DND-41 (cell line): ENCODE measurements around the gene MMP11.

Source experiments
- ATAC-seq: fragments of 200-7000 bp; cut with Tn5 transposase; 3 replicates; pipeline ENCODE4 v1.9.1; 2021; ENCODE audit warnings: low read depth; ENCODE audit not compliant: insufficient read depth
- DNase-seq: peaks from one replicate; pipeline ENCODE4 v3.0.0-alpha.2; 2020
- H2AFZ ChIP-seq: 2 replicates; pipeline ENCODE4 v1.6.0; 2012; ENCODE audit warnings: low read depth, low read length
- H3K27ac ChIP-seq: 2 replicates; pipeline ENCODE4 v1.5.1; 2012; ENCODE audit warnings: low read length, inconsistent platforms
- H3K27me3 ChIP-seq: fragments of 200-600 bp; sonication (generic); 2 replicates; pipeline ENCODE4 v1.6.0; 2012; ENCODE audit warnings: low read length, mild to moderate bottlenecking, inconsistent platforms; ENCODE audit not compliant: insufficient read depth, poor library complexity
- H3K36me3 ChIP-seq: 2 replicates; pipeline ENCODE4 v1.5.1; 2012; ENCODE audit warnings: low read length, inconsistent platforms; ENCODE audit not compliant: insufficient read depth
- H3K4me1 ChIP-seq: 2 replicates; pipeline ENCODE4 v1.5.1; 2012; ENCODE audit warnings: mild to moderate bottlenecking, low read length; ENCODE audit not compliant: insufficient read depth
- H3K4me2 ChIP-seq: 2 replicates; pipeline ENCODE4 v1.6.0; 2012; ENCODE audit warnings: mild to moderate bottlenecking, moderate library complexity, low read length, inconsistent platforms; ENCODE audit not compliant: insufficient read depth
- H3K4me3 ChIP-seq, 2 experiments: fragments of 200-600 bp in 1 of 2; shearing (Covaris generic) in 1 of 2; 2 replicates each; pipeline ENCODE4 v1.5.1; 2012 to 2016; ENCODE audit warnings: inconsistent platforms in 2 of 2, low read length in 2 of 2, mild to moderate bottlenecking in 2 of 2, low read depth in 1 of 2, moderate library complexity in 1 of 2
- H3K79me2 ChIP-seq: 2 replicates; pipeline ENCODE4 v1.6.0; 2012; ENCODE audit warnings: low read length, inconsistent platforms; ENCODE audit not compliant: insufficient read depth
- H3K9ac ChIP-seq: 2 replicates; pipeline ENCODE4 v1.6.0; 2012; ENCODE audit warnings: low read depth, mild to moderate bottlenecking, inconsistent platforms, low read length, moderate library complexity
- H3K9me3 ChIP-seq: 2 replicates; pipeline ENCODE4 v1.5.1; 2012; ENCODE audit warnings: low read length, moderate library complexity, mild to moderate bottlenecking, inconsistent platforms; ENCODE audit not compliant: insufficient read depth, severe bottlenecking
- H4K20me1 ChIP-seq: 2 replicates; pipeline ENCODE4 v1.6.0; 2012; ENCODE audit warnings: low read length; ENCODE audit not compliant: insufficient read depth
- CTCF ChIP-seq: IDR thresholded peaks from 2 replicates; pipeline ENCODE4 v1.5.1; 2012; ENCODE audit warnings: borderline replicate concordance, low read length, moderate library complexity, mild to moderate bottlenecking; ENCODE audit not compliant: poor library complexity, severe bottlenecking; ENCODE audit errors: extremely low read depth
- EZH2 ChIP-seq: IDR thresholded peaks from 3 replicates; pipeline ENCODE4 v1.6.1; 2012; ENCODE audit warnings: borderline replicate concordance, low read depth, mild to moderate bottlenecking, moderate library complexity, low read length, inconsistent platforms; ENCODE audit not compliant: severe bottlenecking

Gene MMP11

DNA sequence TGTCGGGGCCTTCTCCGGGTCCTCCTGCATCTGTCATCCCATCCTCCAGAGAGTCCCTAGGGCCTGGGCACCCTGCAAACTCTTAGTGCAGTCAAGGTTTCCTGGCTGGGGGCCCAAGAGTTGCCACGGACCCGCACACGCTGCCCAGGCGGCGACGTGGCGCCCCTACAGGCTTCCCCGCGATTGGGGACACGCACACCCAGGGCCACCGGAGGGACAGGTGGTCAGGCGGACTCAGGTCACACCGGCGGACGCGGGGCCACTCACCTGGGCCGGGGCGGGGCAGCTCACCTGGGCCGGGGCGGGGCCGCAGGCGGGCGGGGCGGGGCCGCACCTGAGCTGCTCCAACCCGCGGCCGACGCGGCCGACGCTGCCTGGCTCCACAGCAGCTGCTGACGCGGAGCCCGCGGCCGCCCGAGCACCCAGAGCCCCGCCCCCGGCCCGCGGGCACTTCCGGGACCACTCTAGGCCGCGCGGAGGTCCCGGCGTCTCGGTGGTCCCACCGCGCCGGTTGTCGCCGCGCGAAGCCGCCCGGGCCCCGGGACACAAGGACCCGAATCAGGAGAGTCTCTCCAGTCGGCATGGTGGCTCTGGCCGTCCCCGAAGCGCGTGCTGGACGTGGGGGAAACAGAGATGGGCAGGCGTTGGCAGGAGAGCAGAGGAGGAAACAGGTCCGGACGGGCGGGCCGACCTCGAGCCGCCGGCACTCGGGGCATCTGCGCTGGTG lies 21.8 kb upstream of the MMP11 start, which contains the start of gene ZNF70:
Gene ZNF70 (minus strand): TSS at position 399 of the 727 bp plus-strand sequence. CDS start 5,972 bp downstream, outside the sequence.
- no peaks in the 10 kb centered on the region for H3K27me3 ChIP-seq
- peak within 1 kb of the TSS; percentile 99 for H2AFZ ChIP-seq
- H3K79me2 ChIP-seq: peaks cover 15% of the 10 kb centered on the region
- ATAC-seq (peak; percentile 99), DNase-seq (peak; percentile 84)
- no peaks in the 10 kb centered on the region for H3K36me3 ChIP-seq
- peak within 1 kb of the TSS; percentile 99 for H3K4me2 ChIP-seq
- TF ChIP-seq CTCF (peak; percentile 42), EZH2 (no peak)
- no peaks in the 10 kb centered on the region for H4K20me1 ChIP-seq
- peak within 1 kb of the TSS; percentile 83 for H3K27ac ChIP-seq
- peak within 1 kb of the TSS; percentile 74 to 93 for H3K4me3 ChIP-seq
- no peaks in the 10 kb centered on the region for H3K9me3 ChIP-seq
- peak within 1 kb of the TSS; percentile 88 for H3K9ac ChIP-seq
- H3K4me1 ChIP-seq: peaks cover 21% of the 10 kb centered on the region

- ATAC-seq: no peak
- Histone ChIP-seq H3K4me1 (peaks cover 21% of the 10 kb centered on the region), H3K9me3 (no peaks in the 10 kb centered on the region), H3K79me2 (peaks cover 15% of the 10 kb centered on the region), H3K27me3 (no peaks in the 10 kb centered on the region), H3K4me3 (peak overlapping the region; percentile 47 to 93; a peak in 3 of 4 replicates), H3K9ac (peak overlapping the region; percentile 88), H2AFZ (peak overlapping the region; percentile 99), H4K20me1 (no peaks in the 10 kb centered on the region), H3K36me3 (no peaks in the 10 kb centered on the region), H3K4me2 (peak overlapping the region; percentile 99), H3K27ac (peak overlapping the region; percentile 83)
- no peak for TF ChIP-seq CTCF
- no peak for TF ChIP-seq EZH2
- no peak for DNase-seq
These were observed 21.1 kb upstream of the MMP11 start for GRCh38 chr22:23751441-23751996.

DNA sequence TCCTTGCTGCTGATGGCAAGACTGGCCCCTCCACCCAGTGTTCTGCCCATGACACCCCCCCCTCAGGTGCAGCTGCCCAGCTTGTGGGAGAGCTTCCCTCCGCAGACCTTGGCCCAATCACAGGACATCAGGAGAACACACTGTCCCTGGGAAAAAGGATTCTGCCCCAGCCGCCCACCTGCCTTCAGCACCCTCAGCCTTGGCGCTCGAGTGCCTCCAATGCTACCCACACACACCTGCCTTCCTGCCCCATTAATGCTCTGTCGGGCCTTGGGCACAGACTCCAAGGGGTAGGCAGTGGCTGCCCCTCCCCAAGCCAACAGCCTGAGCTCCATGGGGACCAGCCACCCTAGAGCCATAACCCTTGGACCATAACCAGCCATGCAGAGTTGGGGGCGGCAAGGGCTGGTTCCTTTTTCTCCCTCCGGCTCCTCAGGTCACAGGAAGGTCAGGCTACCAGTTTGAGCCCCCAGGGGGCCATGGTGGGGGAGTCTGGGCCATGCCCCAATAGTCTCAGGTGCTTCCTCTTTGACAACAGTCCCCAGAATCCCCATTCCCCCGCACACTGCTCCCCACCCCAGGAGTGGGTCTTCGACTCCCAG lies 20.5 kb upstream of the MMP11 start:
- Histone ChIP-seq H4K20me1 (no peaks in the 10 kb centered on the region), H3K4me3 (no peak overlapping the region), H3K9me3 (no peaks in the 10 kb centered on the region), H3K4me1 (peaks cover 21% of the 10 kb centered on the region), H3K4me2 (no peak overlapping the region), H3K27ac (no peak overlapping the region), H3K9ac (no peak overlapping the region), H3K36me3 (no peaks in the 10 kb centered on the region), H3K27me3 (no peaks in the 10 kb centered on the region), H2AFZ (no peak overlapping the region), H3K79me2 (peaks cover 14% of the 10 kb centered on the region)
- ATAC-seq (no peak), DNase-seq (no peak)
- TF ChIP-seq EZH2: no peak
- TF ChIP-seq CTCF: no peak
